ENCODE measurements around the gene L2HGDH.

GRCh38 chr14:50225067-50225973 is 86.7 kb downstream of the L2HGDH start:
- TF ChIP-seq CTCF (IDR thresholded peaks at IDR 0.05; ENCODE audit: insufficient read depth, low read depth, low read length): no peak
- no peak for TF ChIP-seq EZH2 (IDR thresholded peaks at IDR 0.05; ENCODE audit: insufficient read depth, low read length)
